ENCODE measurements around the gene STK4. TPM values are rescaled to one million over a fixed set of nuclear protein-coding genes. Genes with fewer than 3 reads are reported as not detected.

STK4 gene
- total and polyA plus RNA-seq, 2 of the 8 experiments (the other 6 are each of a cell fraction or from before 2014, with no cell fraction given): 12.0 to 34.3 TPM

- H3K4me1 ChIP-seq (replicated peaks in 1 of 4; ENCODE audit: control insufficient read depth in 3 of 4, insufficient read depth in 4 of 4, low read length in 3 of 4): peaks cover 0 to 14% (median 3%) of the 10 kb centered on the region in 4 experiments; a peak in 4 of 7 replicates
- H2AK5ac ChIP-seq (ENCODE audit: low read depth, low read length): no peak overlapping the region
- no peak overlapping the region for H3K56ac ChIP-seq (replicated peaks; ENCODE audit: insufficient read length, low read depth, low read length)
- no peak overlapping the region for H3K27ac ChIP-seq (ENCODE audit: low read depth, low read length)
- H3K79me1 ChIP-seq (ENCODE audit: low read depth, low read length): no peaks in the 10 kb centered on the region
- DNase-seq (ENCODE audit: low read depth in 1 of 2, low spot score in 2 of 2) (no peak), FAIRE-seq (no peak)
- no peak overlapping the region for H4K91ac ChIP-seq (replicated peaks; ENCODE audit: insufficient read length, low read length)
- CTCF ChIA-PET (ENCODE audit: partially characterized antibody): interaction anchor here (0.6 to 3.6 kb wide), 4 partner anchors 16 to 920 kb away, joined by 3 to 15 read pairs (median 3); no protein-coding TSS in a partner anchor
- no peak overlapping the region for H2BK15ac ChIP-seq (ENCODE audit: low read length)
- no peak overlapping the region for H2BK20ac ChIP-seq (ENCODE audit: low read length)
- no peak overlapping the region for H2BK5ac ChIP-seq (ENCODE audit: low read depth, low read length)
- H4K20me1 ChIP-seq (replicated peaks in 1 of 2; ENCODE audit: control insufficient read depth in 1 of 2, insufficient read depth in 2 of 2, low read length in 2 of 2): no peaks in the 10 kb centered on the region
- H3K4me3 ChIP-seq (ENCODE audit: extremely low read depth in 1 of 4, insufficient read depth in 2 of 4, low read depth in 3 of 4, low read length in 4 of 4): no peak overlapping the region
- no peak overlapping the region for H4K5ac ChIP-seq (ENCODE audit: insufficient read length, low read depth, low read length)
- H2BK120ac ChIP-seq (replicated peaks; ENCODE audit: low read depth, low read length): no peak overlapping the region
- H3K36me3 ChIP-seq (ENCODE audit: control insufficient read depth in 2 of 4, insufficient read depth in 4 of 4, low read length in 3 of 4): no peaks in the 10 kb centered on the region; a peak in 2 of 8 replicates
- H3K79me2 ChIP-seq (ENCODE audit: control insufficient read depth in 1 of 2, insufficient read depth in 2 of 2, low read length in 2 of 2): no peaks in the 10 kb centered on the region
- no peak overlapping the region for H2BK12ac ChIP-seq (ENCODE audit: low read depth, low read length)
- POLR2A ChIA-PET (ENCODE audit: partially characterized antibody): no interaction called here
- no peak overlapping the region for H3K4me2 ChIP-seq (ENCODE audit: insufficient read depth in 1 of 2, low read depth in 2 of 2, low read length in 2 of 2)
- WGBS, 2 experiments (ENCODE audit: extremely low coverage in 1 of 2, insufficient coverage in 1 of 2, insufficient read length in 1 of 2, insufficient replicate concordance in 2 of 2, low coverage in 1 of 2, low lambda C conversion rate in 2 of 2, missing lambda C conversion rate in 1 of 2): 83% methylated on average over 1 of the region's 1 CpG; no CpG with 5 or more reads in 1 of the 2 experiments
- TF ChIP-seq SIN3A (conservative IDR thresholded peaks at IDR 0.05 in 1 of 2, IDR thresholded peaks at IDR 0.05 in 1 of 2; ENCODE audit: low read depth in 1 of 2, low read length in 2 of 2) (no peak), BCL11A (IDR thresholded peaks at IDR 0.05; ENCODE audit: low read depth in 2 of 2, low read length in 2 of 2) (no peak), POLR2A (IDR thresholded peaks at IDR 0.05; ENCODE audit: control extremely low read depth in 1 of 2, low read depth in 2 of 2, low read length in 2 of 2) (no peak), GABPA (IDR thresholded peaks at IDR 0.05; ENCODE audit: borderline replicate concordance, insufficient read depth, low read length) (no peak), CBX8 (IDR thresholded peaks at IDR 0.05; ENCODE audit: borderline replicate concordance, low read depth, low read length) (no peak), SAP30 (IDR thresholded peaks at IDR 0.05; ENCODE audit: insufficient read depth, insufficient replicate concordance, low read length) (no peak), SUZ12 (IDR thresholded peaks at IDR 0.05; ENCODE audit: low read length) (no peak)
- H3K9me3 ChIP-seq (ENCODE audit: insufficient read depth in 2 of 2, low read depth in 1 of 2, low read length in 1 of 2): no peaks in the 10 kb centered on the region
- no peak overlapping the region for H3K23ac ChIP-seq (ENCODE audit: insufficient read length)
- no peaks in the 10 kb centered on the region for H3K27me3 ChIP-seq (replicated peaks in 1 of 4; ENCODE audit: control insufficient read depth in 3 of 4, extremely low read depth in 1 of 4, insufficient read depth in 3 of 4, low read length in 3 of 4)
- no peak overlapping the region for H2AFZ ChIP-seq (ENCODE audit: low read length)
- no peak overlapping the region for H4K8ac ChIP-seq (ENCODE audit: extremely low read depth, insufficient read depth, low read length)
- H3K18ac ChIP-seq (ENCODE audit: extremely low read depth, low read length): no peak overlapping the region
- no peak overlapping the region for H3K14ac ChIP-seq (ENCODE audit: insufficient read length)
- H3K23me2 ChIP-seq (ENCODE audit: low read depth, low read length): no peaks in the 10 kb centered on the region
- H3K4ac ChIP-seq (replicated peaks; ENCODE audit: insufficient read length, low read depth, low read length): no peak overlapping the region
- H3K9ac ChIP-seq (replicated peaks in 1 of 4; ENCODE audit: extremely low read depth in 1 of 4, low read depth in 3 of 4, low read length in 3 of 4): no peak overlapping the region
Measured at GRCh38 chr20:45039475-45039820, 73.1 kb downstream of the STK4 start.

All from H1 (cell line).